Neural crest cell (in vitro differentiated cells): ENCODE results near the gene STK38L. TPM values are rescaled to one million over a fixed set of nuclear protein-coding genes. Genes with fewer than 3 reads are reported as not detected.

Experiments used
- DNase-seq: peaks from one replicate; pipeline ENCODE4 v3.0.0; 2021; ENCODE audit warnings: low read depth, mixed read lengths, low spot score
- H3K27ac Mint-ChIP-seq: one replicate; pipeline ENCODE4 v1.8.0; 2021; ENCODE audit warnings: mild to moderate bottlenecking, mixed read lengths; ENCODE audit not compliant: unreplicated experiment
- H3K27me3 Mint-ChIP-seq: 2 replicates; pipeline ENCODE4 v1.8.0; 2021; ENCODE audit warnings: low read depth, mild to moderate bottlenecking, mixed read lengths
- H3K36me3 Mint-ChIP-seq: 2 replicates; pipeline ENCODE4 v1.8.0; 2021; ENCODE audit warnings: low read depth, mild to moderate bottlenecking, mixed read lengths
- H3K4me1 Mint-ChIP-seq: 2 replicates; pipeline ENCODE4 v1.8.0; 2021; ENCODE audit warnings: mixed read lengths
- H3K4me3 Mint-ChIP-seq: one replicate; pipeline ENCODE4 v1.8.0; 2021; ENCODE audit warnings: mild to moderate bottlenecking, mixed read lengths
- H3K9me3 Mint-ChIP-seq: 2 replicates; pipeline ENCODE4 v1.8.0; 2021; ENCODE audit warnings: mixed read lengths
- CTCF ChIP-seq: fragments of 200-600 bp; sonication (generic); conservative IDR thresholded peaks from 2 replicates; pipeline ENCODE4 v1.5.0; 2021; ENCODE audit warnings: antibody characterized with exemption, mild to moderate bottlenecking
- total RNA-seq: library from RNA; stranded (reverse); gene quantifications from 2 replicates; pipeline ENCODE4 v1.2.1, GENCODE V29; 2021

The STK38L gene
- total RNA-seq, 1 donor from 2014 or later, result 29.9 TPM

GRCh38 chr12:27212861-27213260 lies 31.2 kb upstream of the STK38L start:
- peaks cover 5% of the 10 kb centered on the region for H3K9me3 Mint-ChIP-seq
- H3K27me3 Mint-ChIP-seq, result no peaks in the 10 kb centered on the region
- no peak for TF ChIP-seq CTCF
- no peak for DNase-seq
- H3K27ac Mint-ChIP-seq, result no peak overlapping the region
- H3K4me1 Mint-ChIP-seq, result no peaks in the 10 kb centered on the region
- no peak overlapping the region for H3K4me3 Mint-ChIP-seq
- H3K36me3 Mint-ChIP-seq, result no peaks in the 10 kb centered on the region

DNA sequence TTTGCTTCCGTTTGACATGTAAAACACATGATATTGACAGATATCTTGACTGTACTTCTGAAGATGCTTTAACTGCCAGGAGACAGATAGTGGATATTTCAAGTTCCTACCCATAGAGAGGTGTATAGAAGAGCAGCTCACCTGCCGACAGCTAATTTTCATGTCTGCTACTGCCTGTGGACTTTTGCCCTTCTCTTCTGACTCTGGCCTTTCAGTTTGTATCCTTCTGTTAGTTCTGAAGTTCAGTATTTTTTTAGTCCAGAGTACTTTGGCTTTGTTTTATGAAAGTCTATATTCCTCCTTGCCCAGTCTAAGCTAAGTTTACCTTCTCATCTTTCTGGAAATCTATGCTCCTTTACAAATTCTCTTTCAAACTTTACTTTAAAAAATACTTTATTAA lies 30.8 kb upstream of the STK38L start:
- Mint-ChIP-seq H3K27ac (no peak overlapping the region), H3K4me3 (no peak overlapping the region), H3K4me1 (no peaks in the 10 kb centered on the region), H3K36me3 (no peaks in the 10 kb centered on the region), H3K27me3 (no peaks in the 10 kb centered on the region), H3K9me3 (peaks cover 5% of the 10 kb centered on the region)
- DNase-seq, result no peak
- no peak for TF ChIP-seq CTCF

DNA sequence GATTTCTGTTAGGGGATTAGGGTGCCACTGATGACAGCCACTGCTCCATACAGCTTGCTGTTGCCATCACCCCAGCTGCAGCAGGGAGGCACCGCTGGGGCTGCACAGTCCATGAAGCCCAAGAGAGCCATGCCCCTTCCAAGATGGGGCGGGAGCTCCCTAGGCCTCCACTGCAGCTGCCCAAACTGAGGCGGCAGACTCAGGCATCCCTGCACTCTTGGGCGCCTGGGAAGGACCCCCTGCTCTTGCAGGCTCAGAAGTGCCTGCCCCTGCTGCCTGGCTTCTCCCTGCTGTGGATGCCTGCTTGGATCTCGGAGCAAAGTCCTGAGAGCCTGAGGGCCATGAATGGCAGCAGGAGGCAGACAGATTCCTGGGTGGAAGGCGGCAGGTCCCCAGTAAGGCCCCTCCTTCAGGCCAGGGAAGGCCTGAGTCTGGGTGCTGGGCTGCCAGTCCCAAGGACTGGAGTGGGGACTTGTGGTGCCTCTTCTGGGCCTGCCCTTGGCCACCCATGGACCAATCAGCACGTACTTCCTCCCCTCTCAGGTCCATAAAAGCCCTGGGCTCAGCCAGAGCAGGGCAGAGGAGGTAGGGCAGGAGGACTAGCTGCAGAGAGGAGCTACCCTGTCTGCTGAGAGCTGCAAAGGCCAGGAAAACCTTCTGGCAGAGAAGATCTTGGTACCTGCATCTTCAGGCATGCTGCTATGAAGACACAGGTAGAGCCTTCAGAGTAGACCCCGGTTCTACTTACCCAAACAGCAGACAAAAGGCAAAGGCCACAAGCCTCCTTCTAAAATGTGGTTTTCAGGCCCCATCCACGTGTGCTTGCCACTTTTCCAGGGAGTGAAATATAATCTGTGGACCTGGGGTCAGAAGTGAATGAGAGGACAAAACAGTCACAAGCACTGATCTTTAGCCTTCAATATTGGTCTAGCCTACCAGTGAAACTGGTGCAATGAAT lies 30.0 kb upstream of the STK38L start:
- Mint-ChIP-seq H3K4me3 (no peak overlapping the region), H3K27ac (no peak overlapping the region), H3K27me3 (no peaks in the 10 kb centered on the region), H3K4me1 (no peaks in the 10 kb centered on the region), H3K36me3 (no peaks in the 10 kb centered on the region), H3K9me3 (peaks cover 5% of the 10 kb centered on the region)
- DNase-seq, result no peak
- no peak for TF ChIP-seq CTCF

GRCh38 chr12:27217590-27217989 lies 26.5 kb upstream of the STK38L start:
- DNase-seq, result no peak
- Mint-ChIP-seq H3K27me3 (peaks cover 10% of the 10 kb centered on the region), H3K36me3 (no peaks in the 10 kb centered on the region), H3K4me3 (no peak overlapping the region), H3K4me1 (no peaks in the 10 kb centered on the region), H3K9me3 (no peaks in the 10 kb centered on the region), H3K27ac (no peak overlapping the region)
- no peak for TF ChIP-seq CTCF

DNA sequence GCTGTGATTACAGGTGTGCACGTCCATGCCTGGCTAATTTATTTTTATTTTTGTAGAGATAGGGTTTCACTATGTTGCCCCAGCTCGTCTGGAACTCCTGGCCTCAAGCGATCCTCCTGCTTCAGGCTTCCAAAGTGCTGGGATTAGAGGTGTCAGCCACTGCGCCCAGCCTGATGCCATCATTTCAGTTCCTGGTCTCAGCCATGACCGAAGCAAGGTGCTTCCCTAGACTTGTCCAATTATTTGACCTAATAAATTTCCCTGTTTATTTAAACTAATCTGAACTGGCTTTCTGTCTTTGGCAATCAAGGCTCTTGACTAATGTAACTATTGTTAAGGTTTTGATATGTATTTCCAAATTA lies 24.4 kb upstream of the STK38L start:
- Mint-ChIP-seq H3K27ac (no peak overlapping the region), H3K36me3 (no peaks in the 10 kb centered on the region), H3K27me3 (peaks cover 24% of the 10 kb centered on the region), H3K4me3 (no peak overlapping the region), H3K9me3 (no peaks in the 10 kb centered on the region), H3K4me1 (no peaks in the 10 kb centered on the region)
- no peak for TF ChIP-seq CTCF
- DNase-seq, result no peak
